ENCODE measurements around the gene PPCDC. TPM values are rescaled to one million over a fixed set of nuclear protein-coding genes. Genes with fewer than 3 reads are reported as not detected.

PPCDC gene
- total RNA-seq, 2 experiments from 2014 or later = 19.6 to 20.7 TPM

- H3K4me1 Mint-ChIP-seq = peaks cover 59% of the 10 kb centered on the region
- POLR2A ChIA-PET = interaction anchor here (0.7 kb wide), 1 partner anchor 163 kb away, joined by 3 read pairs; no protein-coding TSS in a partner anchor
These were observed 11.2 kb downstream of the PPCDC start for GRCh38 chr15:75034615-75035014.

GRCh38 chr15:75036212-75036616 lies 12.8 kb downstream of the PPCDC start:
- Mint-ChIP-seq H3K27ac (no peak overlapping the region), H3K27me3 (no peaks in the 10 kb centered on the region), H3K4me3 (no peak overlapping the region), H3K4me1 (peaks cover 50% of the 10 kb centered on the region), H3K36me3 (ENCODE audit: low read depth) (peaks cover 23% of the 10 kb centered on the region), H3K9me3 (no peaks in the 10 kb centered on the region)
- ChIA-PET CTCF (interaction anchor here (0.6 to 3.6 kb wide), 4 partner anchors 165 to 199 kb away, joined by 3 to 20 read pairs (median 8); partner anchors contain the start of gene C15orf39), POLR2A (no interaction called here)
- no peak for DNase-seq

More at GRCh38 chr15:75034615-75035014, 11.2 kb downstream of the PPCDC start:
- H3K27ac Mint-ChIP-seq = no peak overlapping the region
- H3K9me3 Mint-ChIP-seq = no peaks in the 10 kb centered on the region
- no peak for DNase-seq
- no peaks in the 10 kb centered on the region for H3K27me3 Mint-ChIP-seq
- peaks cover 24% of the 10 kb centered on the region for H3K36me3 Mint-ChIP-seq (ENCODE audit: low read depth)
- CTCF ChIA-PET = interaction anchor here (0.9 to 3.6 kb wide), 8 partner anchors 9 to 341 kb away, joined by 3 to 20 read pairs (median 5); partner anchors contain the start of genes C15orf39 and PPCDC
- no peak overlapping the region for H3K4me3 Mint-ChIP-seq

DNA sequence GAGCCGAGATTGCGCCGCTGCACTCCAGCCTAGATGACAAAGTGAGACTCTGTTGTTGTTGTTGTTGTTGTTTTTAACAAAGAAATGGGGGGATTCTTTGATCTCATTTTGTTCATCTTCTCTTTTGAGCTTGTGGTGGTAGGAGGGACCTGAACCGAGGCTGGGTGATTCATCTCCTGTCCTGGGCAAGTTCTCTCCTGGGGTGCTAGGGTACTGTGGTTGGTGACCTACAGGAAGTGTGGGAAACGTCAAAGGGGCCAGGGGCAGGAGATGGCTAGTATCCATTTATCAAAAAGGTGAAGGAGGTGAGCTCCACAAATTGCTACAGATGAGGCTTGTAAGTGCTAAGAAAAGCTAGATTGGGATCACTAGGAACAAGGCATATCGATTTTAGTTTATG lies 14.3 kb downstream of the PPCDC start:
- no peak for DNase-seq
- ChIA-PET POLR2A (no interaction called here), CTCF (interaction anchor here (0.8 to 4.2 kb wide), 6 partner anchors 8 to 168 kb away, joined by 3 to 20 read pairs (median 10); partner anchors contain the start of gene C15orf39)
- Mint-ChIP-seq H3K27ac (peak overlapping the region; percentile 11), H3K36me3 (ENCODE audit: low read depth) (peaks cover 16% of the 10 kb centered on the region), H3K4me3 (no peak overlapping the region), H3K27me3 (no peaks in the 10 kb centered on the region), H3K9me3 (no peaks in the 10 kb centered on the region), H3K4me1 (peaks cover 45% of the 10 kb centered on the region)

- DNase-seq = no peak
- ChIA-PET CTCF (interaction anchor here (0.8 to 4.2 kb wide), 5 partner anchors 9 to 167 kb away, joined by 3 to 20 read pairs (median 13); partner anchors contain the start of gene C15orf39), POLR2A (no interaction called here)
- H3K4me1 Mint-ChIP-seq = peaks cover 51% of the 10 kb centered on the region
- peaks cover 16% of the 10 kb centered on the region for H3K36me3 Mint-ChIP-seq (ENCODE audit: low read depth)
- H3K27ac Mint-ChIP-seq = peak overlapping the region; percentile 21
- no peak overlapping the region for H3K4me3 Mint-ChIP-seq
- H3K27me3 Mint-ChIP-seq = no peaks in the 10 kb centered on the region
- no peaks in the 10 kb centered on the region for H3K9me3 Mint-ChIP-seq
These were observed 14.8 kb downstream of the PPCDC start for GRCh38 chr15:75038231-75038630.

DNA sequence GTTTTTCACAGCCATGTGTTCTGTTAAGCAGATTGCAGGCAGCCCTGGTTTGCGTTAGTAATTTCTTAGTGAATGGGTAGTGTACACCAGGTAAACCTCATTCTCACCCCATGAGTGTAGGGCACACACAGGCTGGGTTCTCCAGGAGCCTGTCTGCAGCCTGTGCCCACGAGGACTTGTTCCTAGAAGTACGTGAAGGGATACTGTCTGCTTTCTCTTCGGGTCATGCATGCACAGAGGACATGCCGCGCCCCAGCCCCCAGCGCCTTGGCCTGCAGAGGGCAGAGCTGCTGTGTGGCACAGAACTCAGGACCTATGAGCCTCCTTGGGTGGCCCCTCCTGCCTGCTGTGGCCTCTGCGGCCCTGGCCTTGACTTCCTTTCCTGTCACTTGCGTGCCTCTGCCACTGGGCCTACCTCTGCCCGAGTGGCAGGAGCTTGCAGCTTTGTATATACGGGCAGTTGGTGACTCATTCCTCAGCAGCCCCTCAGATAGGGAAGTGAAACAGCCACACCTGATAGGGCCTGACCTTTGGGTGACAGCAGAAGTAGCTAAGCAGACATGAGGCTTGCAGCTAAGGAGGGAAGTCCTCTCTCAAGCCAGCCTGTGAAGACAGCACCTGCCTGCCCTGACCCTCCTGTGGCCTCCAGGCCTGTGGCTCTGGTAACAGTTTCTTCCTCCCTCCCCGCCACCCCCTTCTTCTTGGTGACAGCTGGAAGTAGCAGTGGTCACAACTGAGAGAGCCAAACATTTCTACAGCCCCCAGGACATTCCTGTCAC lies 19.5 kb downstream of the PPCDC start:
- Mint-ChIP-seq H3K4me3 (peak overlapping the region; percentile 18), H3K4me1 (peaks cover 75% of the 10 kb centered on the region), H3K27me3 (no peaks in the 10 kb centered on the region), H3K27ac (peak overlapping the region; percentile 87), H3K9me3 (no peaks in the 10 kb centered on the region), H3K36me3 (ENCODE audit: low read depth) (peaks cover 6% of the 10 kb centered on the region)
- peak; percentile 76 for DNase-seq
- CTCF ChIA-PET = interaction anchor here (0.6 to 3.3 kb wide), 28 partner anchors 8 to 256 kb away, joined by 3 to 32 read pairs (median 5); partner anchors contain the start of genes C15orf39, PPCDC and RPP25
- POLR2A ChIA-PET = interaction anchor here (0.6 to 1.3 kb wide), 5 partner anchors 19 to 161 kb away, joined by 3 to 7 read pairs (median 3); partner anchors contain the start of genes C15orf39 and PPCDC

GRCh38 chr15:75043509-75044257 lies 20.3 kb downstream of the PPCDC start:
- Mint-ChIP-seq H3K27ac (peak overlapping the region; percentile 87), H3K9me3 (no peaks in the 10 kb centered on the region), H3K36me3 (ENCODE audit: low read depth) (peaks cover 6% of the 10 kb centered on the region), H3K4me1 (peaks cover 71% of the 10 kb centered on the region), H3K27me3 (no peaks in the 10 kb centered on the region), H3K4me3 (peak overlapping the region; percentile 11)
- no peak for DNase-seq
- ChIA-PET POLR2A (interaction anchor here (0.6 to 1.3 kb wide), 5 partner anchors 20 to 161 kb away, joined by 3 to 7 read pairs (median 3); partner anchors contain the start of genes C15orf39 and PPCDC), CTCF (interaction anchor here (0.6 to 3.3 kb wide), 29 partner anchors 9 to 741 kb away, joined by 3 to 32 read pairs (median 5); partner anchors contain the start of genes C15orf39, PPCDC and RPP25)

DNA sequence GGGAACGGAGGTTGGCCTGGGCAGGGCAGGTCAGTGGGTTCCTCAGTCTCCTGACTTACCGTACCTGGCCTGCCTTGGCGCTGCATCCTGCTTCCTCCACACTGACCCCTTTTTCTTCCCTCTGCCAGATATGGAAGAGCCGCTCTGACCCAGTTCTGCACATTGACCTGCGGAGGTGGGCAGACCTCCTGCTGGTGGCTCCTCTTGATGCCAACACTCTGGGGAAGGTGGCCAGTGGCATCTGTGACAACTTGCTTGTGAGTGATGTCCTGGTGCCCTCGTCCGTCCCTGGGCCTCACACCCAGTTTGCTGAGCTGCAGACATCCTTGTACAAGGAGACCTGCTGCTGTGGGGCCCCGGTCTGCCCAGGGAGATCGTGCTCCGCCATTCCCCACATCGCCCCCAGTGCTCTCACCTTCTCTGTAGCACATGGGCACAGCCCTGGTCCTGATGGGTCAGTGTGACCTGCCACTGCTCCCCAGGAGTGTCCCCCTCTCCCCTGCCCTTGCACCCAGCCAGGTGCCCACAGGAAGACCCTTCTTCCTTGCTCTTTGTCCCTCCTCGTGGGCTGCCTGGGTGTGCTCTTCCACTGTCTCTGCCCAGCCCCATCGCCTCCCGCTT lies 21.0 kb downstream of the PPCDC start:
- ChIA-PET CTCF (interaction anchor here (0.6 to 3.3 kb wide), 14 partner anchors 10 to 741 kb away, joined by 3 to 32 read pairs (median 6); partner anchors contain the start of genes C15orf39 and PPCDC), POLR2A (no interaction called here)
- Mint-ChIP-seq H3K27ac (peak overlapping the region; percentile 87), H3K27me3 (no peaks in the 10 kb centered on the region), H3K4me1 (peaks cover 64% of the 10 kb centered on the region), H3K9me3 (no peaks in the 10 kb centered on the region), H3K36me3 (ENCODE audit: low read depth) (peaks cover 12% of the 10 kb centered on the region), H3K4me3 (no peak overlapping the region)
- no peak for DNase-seq

DNA sequence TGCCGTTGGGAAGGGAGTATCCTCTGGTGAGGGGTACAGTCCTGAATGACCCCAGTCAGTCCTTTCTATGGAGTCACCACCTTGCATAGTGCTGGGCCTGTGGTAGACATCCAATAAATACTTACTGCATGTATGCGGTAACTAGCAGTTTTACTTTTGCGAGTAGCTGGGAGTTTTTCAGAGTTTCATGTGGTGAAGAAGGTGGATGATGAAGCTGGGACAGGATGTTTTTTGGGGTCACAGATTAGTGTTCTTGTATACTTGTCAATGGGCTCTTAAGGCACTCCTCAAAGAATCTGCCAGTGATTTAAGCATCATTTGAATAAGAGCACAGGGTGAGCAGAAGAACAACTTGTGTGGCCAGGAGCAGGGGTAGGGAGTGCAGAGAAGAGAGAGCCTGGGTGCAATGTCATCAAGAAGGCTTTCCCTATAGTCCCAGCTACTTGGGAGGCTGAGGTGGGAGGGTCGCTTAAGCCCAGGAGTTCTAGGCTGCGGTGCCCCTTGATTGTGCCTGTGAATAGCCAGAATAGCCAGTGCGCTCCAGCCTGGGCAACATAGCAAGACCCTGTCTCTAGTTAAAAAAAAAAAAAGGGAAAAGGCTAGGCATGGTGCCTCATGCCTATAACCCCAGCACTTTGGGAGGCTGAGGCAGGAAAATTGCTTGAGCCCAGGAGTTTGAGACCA lies 22.1 kb downstream of the PPCDC start:
- H3K36me3 Mint-ChIP-seq (ENCODE audit: low read depth) = peaks cover 15% of the 10 kb centered on the region
- peaks cover 61% of the 10 kb centered on the region for H3K4me1 Mint-ChIP-seq
- ChIA-PET POLR2A (no interaction called here), CTCF (interaction anchor here (0.6 to 1.6 kb wide), 7 partner anchors 11 to 380 kb away, joined by 3 to 7 read pairs (median 4); no protein-coding TSS in a partner anchor)
- H3K4me3 Mint-ChIP-seq = no peak overlapping the region
- peak overlapping the region; percentile 62 for H3K27ac Mint-ChIP-seq
- no peaks in the 10 kb centered on the region for H3K27me3 Mint-ChIP-seq
- no peaks in the 10 kb centered on the region for H3K9me3 Mint-ChIP-seq
- DNase-seq = no peak

- Mint-ChIP-seq H3K9me3 (no peaks in the 10 kb centered on the region), H3K27me3 (no peaks in the 10 kb centered on the region)
- POLR2A ChIA-PET = no interaction called here
These were observed 25.0 kb downstream of the PPCDC start for GRCh38 chr15:75048394-75048793.

DNA sequence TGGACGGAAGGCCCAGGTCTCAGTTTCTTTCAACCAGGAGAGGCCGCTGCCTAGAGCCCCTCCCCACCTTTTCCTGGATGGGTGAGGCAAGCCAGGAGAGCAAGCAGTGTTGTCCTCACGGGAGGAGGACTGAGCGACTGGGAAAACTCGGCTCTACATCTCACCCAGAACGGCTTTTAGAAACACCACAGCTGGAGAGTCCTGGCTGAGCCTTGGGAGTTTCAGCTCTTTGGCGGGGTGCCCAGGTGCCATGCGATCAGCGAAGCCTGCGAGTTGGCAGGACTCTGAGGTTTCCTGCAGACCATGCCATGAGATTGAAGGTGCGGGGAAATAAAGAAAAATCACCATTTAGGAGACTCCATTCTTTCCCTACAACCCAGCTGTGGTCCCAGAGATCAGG lies 26.0 kb downstream of the PPCDC start:
- CTCF ChIA-PET = interaction anchor here (1.5 to 1.8 kb wide), 2 partner anchors 152 to 155 kb away, joined by 6 to 11 read pairs; partner anchors contain the start of gene C15orf39
- H3K27ac Mint-ChIP-seq = no peak overlapping the region

More at GRCh38 chr15:75048394-75048793, 25.0 kb downstream of the PPCDC start:
- H3K27ac Mint-ChIP-seq = no peak overlapping the region
- CTCF ChIA-PET = interaction anchor here (0.6 to 1.1 kb wide), 3 partner anchors 19 to 231 kb away, joined by 3 to 4 read pairs (median 3); no protein-coding TSS in a partner anchor
- H3K4me3 Mint-ChIP-seq = no peak overlapping the region
- peaks cover 13% of the 10 kb centered on the region for H3K36me3 Mint-ChIP-seq (ENCODE audit: low read depth)
- peaks cover 44% of the 10 kb centered on the region for H3K4me1 Mint-ChIP-seq
- DNase-seq = no peak

DNA sequence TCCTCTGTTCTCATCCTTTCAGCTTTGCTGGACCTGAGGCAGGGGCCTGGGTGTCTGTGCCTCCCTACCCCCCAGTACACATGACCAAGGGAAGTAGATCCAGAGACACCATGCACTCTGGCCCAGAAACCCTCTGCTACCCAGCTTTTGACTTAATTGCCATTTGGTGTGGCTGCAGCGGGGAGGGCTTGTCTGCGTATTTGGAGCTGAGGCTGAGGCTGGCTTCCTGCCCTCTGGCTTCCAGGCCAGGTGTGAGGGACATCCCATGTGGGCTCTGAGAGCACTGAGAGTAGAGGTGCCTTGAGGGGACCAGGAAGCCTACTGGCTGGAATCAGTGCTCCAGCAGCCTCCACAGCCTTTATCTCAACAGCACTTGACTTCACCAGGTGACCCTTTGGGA lies 26.9 kb downstream of the PPCDC start:
- DNase-seq = no peak
- ChIA-PET CTCF (interaction anchor here (0.6 to 1.8 kb wide), 6 partner anchors 12 to 480 kb away, joined by 3 to 11 read pairs (median 4); partner anchors contain the start of gene C15orf39), POLR2A (no interaction called here)
- peaks cover 25% of the 10 kb centered on the region for H3K4me1 Mint-ChIP-seq
- H3K27me3 Mint-ChIP-seq = no peaks in the 10 kb centered on the region
- H3K9me3 Mint-ChIP-seq = no peaks in the 10 kb centered on the region
- no peak overlapping the region for H3K27ac Mint-ChIP-seq
- peaks cover 11% of the 10 kb centered on the region for H3K36me3 Mint-ChIP-seq (ENCODE audit: low read depth)
- no peak overlapping the region for H3K4me3 Mint-ChIP-seq

More for the DNA sequence above, 26.0 kb downstream of the PPCDC start:
- H3K36me3 Mint-ChIP-seq (ENCODE audit: low read depth) = peaks cover 13% of the 10 kb centered on the region
- no peak overlapping the region for H3K4me3 Mint-ChIP-seq
- POLR2A ChIA-PET = no interaction called here
- no peak for DNase-seq
- no peaks in the 10 kb centered on the region for H3K27me3 Mint-ChIP-seq
- peaks cover 34% of the 10 kb centered on the region for H3K4me1 Mint-ChIP-seq
- H3K9me3 Mint-ChIP-seq = no peaks in the 10 kb centered on the region

Data from activated CD4-positive, alpha-beta T cell treated with anti-CD3 and anti-CD28 coated beads, Interleukin-2, amount 10 ng/mL, durations not matched to agents 7 days and 5 days (primary cell).